Activated CD8-positive, alpha-beta memory T cell treated with anti-CD3 and anti-CD28 coated beads, Interleukin-2, amount 50 U/mL, for 24 hours (primary cell): Measurements from ENCODE around the gene F8.
"Not testable (repeated sequence)": the region's sequence is repeated elsewhere in the genome, so short reads cannot be mapped to it uniquely, and the experiment has no call there.

ENCODE experiments used
- DNase-seq: peaks from one replicate; pipeline ENCODE4 v3.0.0-alpha.2; 2020; ENCODE audit errors: extremely low read depth

The F8 gene

GRCh38 chrX:154986826-154987575, 35.5 kb downstream of the F8 start:
- DNase-seq, result no peak

- no peak for DNase-seq
These were observed 41.5 kb downstream of the F8 start for GRCh38 chrX:154981116-154981411.

- peak; percentile 41 for DNase-seq
These were observed 42.0 kb downstream of the F8 start for GRCh38 chrX:154980330-154981115.

- no peak for DNase-seq
These were observed 42.9 kb downstream of the F8 start for GRCh38 chrX:154979629-154980028.

GRCh38 chrX:154968353-154968752, 54.2 kb downstream of the F8 start:
- no peak for DNase-seq

GRCh38 chrX:154967603-154968002, 54.9 kb downstream of the F8 start:
- DNase-seq, result no peak

GRCh38 chrX:154961947-154962346, 60.6 kb downstream of the F8 start:
- no peak for DNase-seq

GRCh38 chrX:154955799-154956198, 66.7 kb downstream of the F8 start:
- DNase-seq, result not testable (repeated sequence)

- DNase-seq, result not testable (repeated sequence)
These were observed 83.3 kb downstream of the F8 start for GRCh38 chrX:154939265-154939664.

GRCh38 chrX:154924771-154925170, 97.8 kb downstream of the F8 start:
- not testable (repeated sequence) for DNase-seq

- no peak for DNase-seq
These were observed 104.5 kb downstream of the F8 start for GRCh38 chrX:154918060-154918483.

- DNase-seq, result no peak
These were observed 108.5 kb downstream of the F8 start for GRCh38 chrX:154914052-154914451.

GRCh38 chrX:154910528-154910927, 112.0 kb downstream of the F8 start:
- not testable (repeated sequence) for DNase-seq

GRCh38 chrX:154910048-154910447, 112.5 kb downstream of the F8 start:
- DNase-seq, result not testable (repeated sequence)

- DNase-seq, result no peak
These were observed 113.7 kb downstream of the F8 start for GRCh38 chrX:154908821-154909220.

- DNase-seq, result no peak
These were observed 120.1 kb downstream of the F8 start for GRCh38 chrX:154902408-154902807.

GRCh38 chrX:154900323-154900722, 122.2 kb downstream of the F8 start:
- DNase-seq, result no peak

- DNase-seq, result no peak
These were observed 130.2 kb downstream of the F8 start for GRCh38 chrX:154892296-154892695.

- DNase-seq, result no peak
These were observed 131.4 kb downstream of the F8 start for GRCh38 chrX:154890990-154891639.

GRCh38 chrX:154886789-154887221, 135.7 kb downstream of the F8 start:
- DNase-seq, result not testable (repeated sequence)

GRCh38 chrX:154886069-154886788, 136.3 kb downstream of the F8 start, which contains the start of gene F8A1:
TSS of gene F8A1 (plus strand) at chrX:154886355. CDS start at chrX:154886375, 20 bp downstream.
- DNase-seq, result not testable (repeated sequence)

- DNase-seq, result not testable (repeated sequence)
These were observed 137.0 kb downstream of the F8 start for GRCh38 chrX:154885549-154885948.
